Fibroblast of skin of left biceps (primary cell): ENCODE results near the gene RUSC1.
"Not testable (repeated sequence)": the region's sequence is repeated elsewhere in the genome, so short reads cannot be mapped to it uniquely, and the experiment has no call there.

Experiments
- DNase-seq, 2 experiments: peaks; one replicate each; pipeline ENCODE4 v3.0.0-alpha.2; 2013; ENCODE audit warnings: low read depth in 2 of 2

RUSC1 gene

DNA sequence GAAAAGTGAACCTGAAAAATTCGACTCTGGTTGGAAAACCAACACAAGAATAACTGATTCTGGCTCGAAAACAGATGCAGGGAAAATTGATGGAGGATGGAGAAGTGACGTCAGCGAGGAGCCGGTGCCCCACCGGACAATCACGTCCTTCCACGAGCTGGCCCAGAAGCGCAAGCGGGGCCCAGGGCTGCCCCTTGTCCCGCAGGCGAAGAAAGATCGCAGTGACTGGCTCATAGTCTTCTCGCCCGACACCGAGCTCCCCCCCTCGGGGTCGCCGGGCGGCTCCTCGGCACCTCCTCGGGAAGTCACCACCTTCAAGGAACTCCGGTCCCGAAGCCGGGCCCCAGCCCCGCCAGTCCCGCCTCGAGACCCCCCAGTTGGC is 1.9 kb downstream of the RUSC1 start:
- no peak for DNase-seq

DNA sequence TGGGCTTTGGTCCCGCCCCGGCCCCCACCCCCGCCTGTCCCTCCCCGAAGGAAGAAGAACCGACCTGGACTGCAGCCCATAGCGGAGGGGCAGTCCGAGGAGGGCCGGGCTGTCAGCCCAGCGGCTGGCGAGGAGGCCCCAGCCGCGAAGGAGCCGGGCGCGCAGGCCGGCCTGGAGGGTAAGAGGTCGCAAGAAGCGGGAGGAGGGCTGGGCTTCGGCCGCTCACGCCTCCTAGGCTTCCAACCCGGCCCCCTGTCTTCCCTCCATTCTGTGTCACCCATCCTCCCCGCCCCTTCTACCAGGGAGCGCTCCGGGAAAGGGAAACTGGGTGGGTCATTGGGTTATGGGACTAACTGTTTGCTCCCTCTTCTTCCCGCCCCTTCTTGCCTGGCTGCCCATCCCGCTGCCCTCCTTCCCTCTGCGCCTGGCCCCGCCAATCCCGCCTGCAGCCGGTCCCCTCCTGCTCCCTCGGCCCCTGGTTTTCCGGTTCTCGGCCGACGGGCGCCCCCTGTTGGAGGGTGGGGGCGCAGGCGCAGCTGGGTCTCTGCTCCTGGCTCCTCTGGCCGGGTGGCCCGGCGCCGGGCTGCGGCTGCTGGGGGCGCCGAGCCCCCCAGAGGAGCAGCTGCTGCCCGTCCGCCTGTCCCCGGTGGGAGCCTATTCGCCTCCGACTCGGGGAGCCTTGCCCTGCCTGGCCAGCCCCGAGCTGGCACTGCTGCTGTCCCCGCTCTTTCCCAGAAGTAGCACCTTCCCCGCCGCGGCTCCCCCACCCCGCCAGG is 2.4 kb downstream of the RUSC1 start:
- peak; percentile 64 to 67 for DNase-seq

DNA sequence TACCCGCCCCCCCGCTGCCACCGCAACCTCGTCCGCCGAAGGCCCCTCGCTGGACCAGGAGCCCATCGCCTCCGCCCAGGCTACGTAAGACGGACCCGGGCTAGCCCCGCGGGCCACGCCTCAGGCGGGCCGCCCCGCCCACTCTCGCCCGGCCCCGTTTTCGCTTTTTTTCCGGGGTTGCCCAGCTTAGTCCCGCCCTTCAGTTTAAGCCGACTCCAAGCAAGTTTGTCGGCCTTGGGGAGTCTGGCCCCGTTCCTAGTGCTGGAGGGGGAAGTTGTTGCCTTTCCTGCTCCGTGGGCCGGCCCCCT is 3.0 kb downstream of the RUSC1 start:
- peak; percentile 64 to 67 for DNase-seq

DNA sequence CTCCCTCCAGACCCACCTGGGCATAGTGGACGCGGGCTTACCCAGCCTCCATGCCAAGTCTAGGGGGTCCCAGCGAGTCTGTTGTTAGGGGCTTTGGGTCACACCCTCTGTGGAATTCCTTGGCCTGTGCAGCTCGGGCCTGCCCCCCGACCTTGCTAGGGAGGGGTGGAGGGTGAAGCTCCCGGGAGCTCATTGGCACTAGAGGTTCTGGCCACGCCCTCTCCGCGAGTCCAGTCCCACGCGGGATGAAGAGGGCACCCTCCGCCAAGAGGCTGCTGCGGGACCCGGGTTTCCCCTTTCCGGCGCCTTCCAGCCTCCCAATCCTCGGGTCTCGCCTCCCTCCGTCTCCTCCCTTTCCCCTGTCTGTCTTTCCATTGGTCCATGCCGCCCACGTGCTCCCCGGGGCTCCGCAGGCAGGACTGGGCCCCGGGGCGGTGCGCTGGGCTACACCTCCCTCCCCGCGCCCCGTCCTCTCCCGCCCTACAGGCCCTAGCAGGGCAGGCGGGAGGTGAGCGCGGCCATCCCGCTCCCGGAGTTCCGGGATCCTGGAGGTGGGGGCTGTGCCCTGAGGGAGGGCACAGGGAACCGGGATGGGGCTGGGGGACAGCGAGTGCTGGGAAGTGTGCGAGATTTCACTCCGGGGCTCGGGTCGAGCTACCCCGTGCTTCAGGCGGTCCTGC is 3.5 kb downstream of the RUSC1 start:
- DNase-seq: peak; percentile 83 to 84

DNA sequence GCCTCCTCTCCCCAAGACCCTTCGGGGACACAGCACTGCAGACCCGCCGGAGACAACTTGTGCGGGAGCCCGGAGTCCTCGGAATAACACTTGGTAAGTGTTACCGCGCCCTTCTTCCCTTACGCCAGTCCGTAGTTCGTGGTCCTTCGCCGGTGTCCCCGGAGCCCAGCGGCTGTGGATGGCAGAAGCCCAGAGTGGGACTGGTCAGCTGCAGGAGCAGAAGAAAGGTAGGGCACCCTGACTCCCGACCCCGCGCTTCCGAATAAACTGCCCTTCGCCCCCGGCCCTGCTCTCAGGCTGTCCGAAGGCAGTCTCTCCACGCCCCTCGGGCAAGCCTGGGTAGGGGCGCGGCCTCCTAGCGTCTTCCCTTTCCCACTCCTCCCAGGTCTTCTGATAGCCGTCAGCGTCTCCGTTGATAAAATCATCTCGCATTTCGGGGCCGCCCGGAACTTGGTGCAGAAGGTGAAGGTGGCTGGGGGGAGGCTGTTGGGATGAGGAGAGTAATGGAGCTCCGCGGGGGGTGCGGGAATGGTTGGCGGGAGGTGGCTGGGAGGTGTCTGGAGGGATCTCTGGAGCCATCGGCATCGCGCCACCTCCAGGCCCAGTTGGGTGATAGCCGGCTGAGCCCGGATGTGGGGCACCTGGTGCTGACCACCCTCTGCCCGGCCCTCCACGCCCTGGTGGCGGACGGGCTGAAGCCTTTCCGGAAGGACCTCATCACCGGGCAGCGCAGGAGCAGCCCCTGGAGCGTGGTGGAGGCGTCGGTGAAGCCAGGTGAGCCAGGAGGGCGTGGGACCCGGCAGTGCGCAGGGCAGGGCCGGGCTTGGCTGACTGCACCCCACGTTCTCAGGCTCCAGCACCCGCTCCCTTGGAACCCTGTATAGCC is 4.3 kb downstream of the RUSC1 start:
- DNase-seq: no peak

DNA sequence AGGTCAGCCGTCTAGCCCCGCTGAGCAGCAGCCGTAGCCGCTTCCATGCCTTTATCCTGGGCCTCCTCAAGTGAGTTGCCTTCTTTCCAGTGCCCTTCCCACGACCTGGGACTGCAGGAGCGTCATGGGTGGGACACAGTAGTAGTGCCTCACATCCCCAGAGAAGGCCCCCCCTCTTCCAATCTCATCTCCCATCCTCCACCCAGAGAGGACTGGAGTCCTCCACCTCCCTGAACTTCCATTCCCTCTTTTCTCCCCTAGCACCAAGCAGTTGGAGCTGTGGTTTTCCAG is 4.9 kb downstream of the RUSC1 start:
- no peak for DNase-seq

DNA sequence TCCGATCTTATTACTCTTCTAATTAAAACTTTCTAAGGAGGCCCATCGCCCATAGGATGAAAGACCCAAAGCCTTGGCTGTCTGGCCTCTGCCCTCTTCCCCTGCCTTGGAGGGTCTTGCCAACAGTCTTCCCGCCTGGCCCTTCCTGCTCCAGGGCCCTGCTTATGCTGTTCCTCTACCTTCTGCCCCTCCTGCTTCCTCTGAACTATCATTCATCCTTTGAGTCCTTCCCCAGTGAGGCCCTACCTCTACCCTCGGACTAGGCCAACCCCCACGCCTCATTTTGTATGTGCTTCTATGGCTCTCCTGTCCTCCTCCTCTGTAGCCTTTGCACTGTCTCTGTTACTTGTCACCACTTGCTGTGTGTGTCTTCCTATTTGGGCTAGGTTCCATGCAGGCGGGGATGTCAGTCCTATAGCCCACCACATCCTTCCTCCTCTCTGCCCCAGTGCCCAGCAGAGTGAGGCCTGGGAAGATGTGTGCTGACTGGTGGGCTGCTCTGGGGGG is 5.4 kb downstream of the RUSC1 start:
- no peak for DNase-seq

DNA sequence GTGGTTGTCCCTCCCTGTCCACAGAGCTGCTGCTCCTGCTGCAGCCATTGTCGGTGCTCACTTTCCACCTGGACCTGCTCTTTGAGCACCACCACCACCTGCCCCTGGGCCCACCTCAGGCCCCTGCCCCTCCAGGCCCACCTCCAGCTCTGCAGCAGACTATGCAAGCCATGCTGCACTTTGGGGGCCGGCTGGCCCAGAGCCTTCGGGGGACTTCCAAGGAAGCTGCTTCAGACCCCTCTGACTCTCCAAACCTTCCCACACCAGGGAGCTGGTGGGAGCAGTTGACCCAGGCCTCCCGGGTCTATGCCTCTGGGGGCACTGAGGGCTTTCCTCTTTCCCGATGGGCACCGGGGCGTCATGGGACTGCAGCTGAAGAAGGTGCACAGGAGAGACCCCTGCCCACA is 5.9 kb downstream of the RUSC1 start:
- no peak for DNase-seq

DNA sequence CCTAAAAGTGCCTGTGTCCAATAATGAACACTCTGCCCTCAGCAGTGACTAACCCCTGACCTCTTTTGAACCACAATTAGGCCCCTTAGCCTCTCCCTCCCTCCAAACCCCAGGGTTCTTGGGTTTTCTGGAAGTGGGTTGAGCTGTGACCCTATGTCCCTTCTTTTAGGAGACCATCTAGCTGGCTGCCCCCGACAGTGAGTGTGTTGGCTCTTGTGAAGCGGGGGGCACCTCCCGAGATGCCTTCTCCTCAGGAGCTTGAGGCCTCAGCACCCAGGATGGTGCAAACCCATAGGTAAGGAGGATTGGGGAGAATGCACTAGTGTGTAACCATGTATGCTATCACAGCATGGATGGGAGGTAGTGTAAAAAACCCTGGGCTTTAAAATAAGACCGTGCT is 7.3 kb downstream of the RUSC1 start:
- DNase-seq: no peak

DNA sequence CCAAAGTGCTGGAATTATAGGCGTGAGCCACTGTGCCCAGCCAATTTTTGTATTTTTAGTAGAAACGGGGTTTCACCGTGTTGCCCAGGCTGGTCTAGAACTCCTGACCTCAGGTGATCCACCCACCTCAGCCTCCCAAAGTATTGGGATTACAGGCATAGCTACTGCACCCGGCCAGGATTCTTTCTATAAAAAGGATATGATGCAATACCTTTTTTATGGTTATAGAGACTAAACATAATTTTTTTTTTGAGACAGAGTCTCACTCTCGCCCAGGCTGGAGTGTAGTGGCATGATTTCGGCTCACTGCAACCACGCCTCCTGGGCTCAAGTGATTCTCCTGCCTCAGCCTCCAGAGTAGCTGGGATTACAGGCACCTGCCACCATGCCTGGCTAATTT is 8.2 kb downstream of the RUSC1 start:
- DNase-seq: not testable (repeated sequence)

DNA sequence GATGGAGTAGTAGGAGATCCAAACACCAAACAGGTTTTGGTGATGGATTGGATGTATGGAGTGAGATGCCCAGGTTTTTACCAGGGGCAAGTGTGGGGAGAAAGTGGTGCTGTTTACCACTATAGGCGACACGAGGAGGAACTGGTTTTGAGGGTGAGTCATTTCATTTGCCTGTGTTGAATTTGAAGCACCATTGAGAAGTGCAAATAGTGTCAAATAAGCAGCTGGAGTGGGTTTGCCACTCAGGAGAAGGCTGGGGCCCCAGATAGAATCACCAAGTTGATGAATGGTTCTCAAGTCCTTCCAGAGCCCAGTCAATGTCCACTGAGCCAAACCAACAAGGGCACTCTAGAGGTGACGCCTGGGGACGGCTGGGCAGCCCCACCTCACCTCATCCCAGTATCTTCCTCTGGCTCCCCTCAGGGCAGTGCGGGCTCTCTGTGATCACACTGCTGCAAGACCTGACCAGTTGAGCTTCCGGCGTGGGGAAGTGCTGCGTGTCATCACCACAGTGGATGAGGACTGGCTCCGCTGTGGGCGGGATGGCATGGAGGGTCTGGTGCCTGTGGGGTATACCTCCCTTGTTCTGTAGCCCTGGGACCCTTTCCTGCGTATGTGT is 9.4 kb downstream of the RUSC1 start:
- no peak for DNase-seq

DNA sequence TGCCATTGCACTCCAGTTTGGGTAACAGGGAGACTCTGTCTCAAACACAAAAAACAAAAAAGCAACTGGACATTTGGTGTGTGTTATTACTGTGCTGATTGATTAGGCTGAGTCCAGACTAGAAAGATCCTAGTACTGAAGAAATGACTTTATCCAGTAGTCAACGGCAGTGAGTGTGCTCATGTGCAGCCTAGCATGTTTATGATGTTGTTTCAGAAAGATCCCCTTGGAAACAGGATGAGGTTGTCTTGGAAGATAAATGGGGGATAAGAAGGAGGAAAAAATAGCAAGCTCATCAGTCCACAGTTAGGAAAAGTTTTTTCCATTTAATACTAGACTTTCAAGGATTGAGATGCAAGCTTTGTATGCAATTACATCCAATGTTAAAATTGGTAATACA is 14.3 kb downstream of the RUSC1 start:
- no peak for DNase-seq

DNA sequence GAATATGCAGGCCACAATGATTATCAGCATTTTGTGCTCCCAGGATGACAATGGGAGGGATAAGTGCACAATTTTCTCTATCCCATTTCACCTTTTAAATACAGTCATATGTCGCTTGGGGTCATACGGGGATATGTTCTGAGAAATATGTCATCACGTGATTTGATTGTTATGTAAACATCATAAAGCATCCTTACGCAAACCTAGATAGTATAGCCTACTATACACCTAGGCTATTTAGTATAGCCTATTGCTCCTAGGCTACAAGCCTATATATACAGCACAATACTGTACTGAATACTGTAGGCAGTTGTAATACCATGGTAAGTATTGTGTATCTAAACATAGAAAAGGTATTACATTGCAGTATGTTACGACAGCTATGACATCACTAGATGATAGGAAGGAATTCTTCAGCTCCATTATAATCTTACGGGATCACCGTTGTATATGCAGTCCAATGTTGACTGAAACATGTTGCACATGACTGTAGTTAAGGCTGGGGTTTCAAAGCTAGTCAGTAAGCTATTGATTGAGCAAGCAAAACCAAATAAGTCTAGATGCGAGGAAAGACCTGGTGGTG is 18.9 kb downstream of the RUSC1 start:
- DNase-seq: no peak

DNA sequence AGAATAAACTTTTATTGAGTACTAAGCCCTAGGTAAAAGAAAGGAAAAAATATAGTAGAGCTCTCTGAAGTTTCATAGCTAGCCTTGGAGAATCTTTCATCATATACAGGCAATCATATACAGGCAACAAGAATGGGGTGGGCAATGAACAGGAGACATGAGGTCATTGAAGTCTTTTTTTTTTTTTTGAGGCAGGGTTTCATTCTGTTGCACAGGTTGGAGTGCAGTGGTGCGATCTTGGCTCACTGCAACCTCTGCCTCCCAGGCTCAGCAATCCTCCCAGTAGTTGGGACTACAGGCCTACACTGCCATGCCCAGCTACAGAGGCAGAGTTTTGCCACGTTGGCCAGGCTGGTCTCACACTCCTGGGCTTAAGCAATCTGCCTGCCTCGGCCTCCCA is 22.1 kb downstream of the RUSC1 start:
- no peak for DNase-seq

DNA sequence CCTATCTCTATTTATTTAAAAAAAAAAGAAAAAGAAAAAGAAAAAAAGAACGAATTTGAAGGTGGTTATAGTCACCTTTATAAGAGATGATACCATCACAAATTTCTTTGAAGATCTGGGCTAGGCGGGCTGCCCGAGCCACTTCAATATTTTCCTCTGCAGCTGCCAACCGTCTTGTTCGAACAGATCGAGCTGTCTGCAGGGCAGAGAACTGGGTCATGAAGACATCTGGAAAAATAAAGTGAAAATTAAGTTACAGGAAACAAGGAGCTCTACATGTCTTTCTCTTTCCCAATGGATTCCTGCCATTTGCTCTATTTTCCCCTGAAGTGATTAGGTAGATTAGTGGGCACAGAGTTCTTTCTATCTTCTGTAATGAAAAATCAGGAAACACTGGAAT is 31.9 kb downstream of the RUSC1 start:
- no peak for DNase-seq

DNA sequence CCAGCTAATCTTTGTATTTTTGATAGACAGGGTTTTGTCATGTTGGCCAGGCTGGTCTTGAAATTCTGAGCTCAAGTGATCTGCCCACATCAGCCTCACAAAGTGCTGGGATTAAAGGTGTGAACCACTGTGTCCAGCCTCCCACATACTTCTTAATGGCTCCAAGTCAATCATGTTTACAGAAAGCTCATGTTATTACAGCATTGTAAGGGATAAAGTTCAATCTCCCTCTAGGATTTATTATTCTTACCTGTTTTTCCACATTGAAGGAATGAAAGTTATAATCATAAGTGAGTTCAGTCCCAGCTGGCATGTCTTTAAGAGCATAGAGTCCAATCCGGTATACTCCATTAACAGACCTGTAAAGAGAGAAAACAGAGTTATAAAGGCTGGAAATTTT is 39.4 kb downstream of the RUSC1 start:
- no peak for DNase-seq

DNA sequence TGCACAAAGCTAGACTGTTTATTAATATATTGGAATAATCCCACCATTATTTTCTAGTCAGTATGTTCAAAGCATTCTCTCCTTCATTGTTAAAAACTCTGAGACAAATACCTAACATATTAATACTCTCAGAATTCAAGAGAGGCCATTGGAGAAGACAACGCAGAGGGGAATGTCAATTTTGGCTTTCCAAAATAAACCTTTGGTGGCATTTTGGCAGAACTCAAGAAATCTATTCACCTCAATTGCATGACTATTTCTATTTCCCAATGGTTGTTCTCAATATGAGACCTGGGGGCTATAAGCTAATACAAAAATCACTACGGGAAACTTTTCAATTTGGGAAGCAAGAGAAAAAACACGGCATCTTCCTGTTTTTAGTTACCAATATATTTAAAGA is 58.5 kb downstream of the RUSC1 start:
- DNase-seq: no peak

DNA sequence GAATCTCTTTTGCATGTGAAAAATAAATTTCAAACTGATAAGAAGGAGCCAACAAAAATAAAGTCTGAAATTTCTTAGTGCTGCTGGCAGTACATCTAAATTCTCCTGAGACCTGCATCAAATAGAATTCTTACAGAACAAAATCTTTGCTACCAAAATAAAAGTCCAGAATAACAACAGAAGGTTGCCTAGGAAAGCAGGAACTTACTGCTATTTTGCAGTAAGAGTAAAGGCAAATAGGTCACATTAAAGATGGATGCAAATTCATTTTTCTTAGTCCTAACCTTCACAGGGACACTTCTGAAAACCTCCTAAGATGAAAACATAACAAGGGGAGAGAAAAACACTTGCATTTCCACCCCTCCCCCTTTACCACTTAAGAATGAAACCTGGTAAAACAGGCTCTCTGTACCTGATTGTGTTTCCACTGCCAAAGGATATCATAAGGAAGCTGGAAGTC is 59.0 kb downstream of the RUSC1 start:
- DNase-seq: peak; percentile 38 to 42
